Transverse colon (tissue), 4 donors: Measurements from ENCODE around the gene ESPL1. TPM values are rescaled to one million over a fixed set of nuclear protein-coding genes. Genes with fewer than 3 reads are reported as not detected.
"Not testable (repeated sequence)": the region's sequence is repeated elsewhere in the genome, so short reads cannot be mapped to it uniquely, and the experiment has no call there.

ENCODE experiments used
- DNase-seq: peaks from one replicate; pipeline ENCODE4 v3.0.0-alpha.2; 2019
- H3K27ac ChIP-seq, 4 donors: fragments of 200-600 bp; sonication (generic); 2 replicates each; pipeline ENCODE4 v1.5.1; 2016 to 2018; ENCODE audit warnings: inconsistent platforms in 4 of 4
- H3K27me3 ChIP-seq: fragments of 200-600 bp; sonication (generic); 2 replicates; pipeline ENCODE4 v1.5.1; 2017; ENCODE audit warnings: inconsistent platforms
- H3K36me3 ChIP-seq, 4 donors: fragments of 200-600 bp; sonication (generic); 2 replicates each; pipeline ENCODE4 v1.5.1; 2017 to 2019; ENCODE audit warnings: inconsistent platforms in 4 of 4
- H3K4me1 ChIP-seq, 4 donors: fragments of 200-600 bp; sonication (generic); 2 replicates each; pipeline ENCODE4 v1.5.1; 2017 to 2020; ENCODE audit warnings: inconsistent platforms in 4 of 4
- H3K4me3 ChIP-seq, 4 donors: fragments of 200-600 bp; sonication (generic); 1 replicate in 1 of 4; 2 replicates in 3 of 4; pipeline versions ENCODE4 v1.5.1 to v1.6.1; 2017 to 2019; ENCODE audit warnings: inconsistent platforms in 4 of 4
- H3K9me3 ChIP-seq, 2 donors: fragments of 200-600 bp; sonication (generic); 2 replicates each; pipeline ENCODE4 v1.5.1; 2017 to 2019; ENCODE audit warnings: inconsistent platforms in 2 of 2
- EP300 ChIP-seq: sonication (generic); formaldehyde crosslinking; IDR thresholded peaks from one replicate; pipeline ENCODE4 v1.6.1; 2017; ENCODE audit warnings: antibody characterized with exemption, low read depth
- POLR2A ChIP-seq: fragments of 450-650 bp; IDR thresholded peaks from one replicate; pipeline ENCODE4 v1.6.1; 2016; ENCODE audit warnings: antibody characterized with exemption, mild to moderate bottlenecking, moderate library complexity
- POLR2AphosphoS5 ChIP-seq, 3 donors: sonication (generic); formaldehyde crosslinking; IDR thresholded peaks; one replicate each; pipeline ENCODE4 v1.6.1; 2016; ENCODE audit warnings: antibody characterized with exemption in 3 of 3
- WGBS, 2 donors: methylation state at CpG; one replicate each; pipeline ENCODE4 v1.1.5; 2018; ENCODE audit warnings: low coverage in 1 of 2; 5-methylcytosine and 5-hydroxymethylcytosine counted together
- in situ Hi-C, 4 donors: fragments of 200-750 bp; cut with MboI; loops; one replicate each; pipeline versions ENCODE4 v1.15.0 to v1.15.1; 2017; ENCODE audit warnings: low sequenced_read_pairs in 3 of 4, low pct_ligation_motif_present in 1 of 4, low pct_unique_long_range_greater_than_20kb in 1 of 4
- intact Hi-C: fragments of 100-400 bp; cut with DNase I; formaldehyde crosslinking; loops from one replicate; pipeline ENCODE4 v1.15.1; 2023; ENCODE audit warnings: low total_unique reads
- total RNA-seq, 4 donors: library from RNA; depleted of rRNA; stranded (reverse); fragments of >200 nt; gene quantifications; one replicate each; pipeline ENCODE4 v1.1.0, GENCODE V29; 2016
- TF ChIP-seq, protein P1 (sequence below), 5 experiments: fragments of 200-600 bp in 3 of 5; fragments of 450-650 bp in 2 of 5; sonication (generic) in 3 of 5; IDR thresholded peaks; 1 replicate in 2 of 5; 2 replicates in 3 of 5; pipeline ENCODE4 v1.5.1; 2016 to 2017; ENCODE audit warnings: antibody characterized with exemption in 5 of 5, inconsistent platforms in 3 of 5, mild to moderate bottlenecking in 2 of 5, moderate library complexity in 1 of 5

ESPL1 gene
- total RNA-seq, 4 donors from 2014 or later, result 6.5 to 31.8 (median 18.8) TPM

DNA sequence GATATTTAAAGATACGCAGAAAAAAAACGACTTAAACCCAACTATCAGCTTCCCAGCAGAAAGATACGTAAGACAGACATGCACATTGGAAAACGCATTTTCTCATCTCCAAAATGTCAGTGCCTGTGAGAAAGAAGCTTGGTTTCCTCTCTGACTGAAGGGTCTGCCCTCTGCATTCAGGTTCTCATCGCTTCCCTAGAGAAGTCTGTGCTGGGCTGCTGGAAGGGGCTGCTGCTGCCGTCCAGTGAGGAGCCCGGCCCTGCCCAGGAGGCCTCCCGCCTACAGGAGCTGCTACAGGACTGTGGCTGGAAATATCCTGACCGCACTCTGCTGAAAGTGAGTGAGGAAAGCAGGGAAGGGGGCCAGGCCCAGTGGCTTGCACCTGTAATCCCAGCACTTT, 22.6 kb downstream of the ESPL1 start:
- H3K27me3 ChIP-seq, result no peaks in the 10 kb centered on the region
- DNase-seq, result no peak
- in situ Hi-C loops (loop anchor here in 1 of 4 donors (25.0 kb wide), 1 partner anchor 228 kb away; the partner anchor contains the start of gene TNS2), intact Hi-C loops (no loop called here)
- H3K36me3 ChIP-seq, result no peaks in the 10 kb centered on the region
- no peak overlapping the region for H3K27ac ChIP-seq
- H3K9me3 ChIP-seq, result no peaks in the 10 kb centered on the region
- TF ChIP-seq POLR2A (no peak), POLR2AphosphoS5 (IDR thresholded peaks at IDR 0.05) (no peak), EP300 (no peak)
- TF ChIP-seq, protein P1, sequence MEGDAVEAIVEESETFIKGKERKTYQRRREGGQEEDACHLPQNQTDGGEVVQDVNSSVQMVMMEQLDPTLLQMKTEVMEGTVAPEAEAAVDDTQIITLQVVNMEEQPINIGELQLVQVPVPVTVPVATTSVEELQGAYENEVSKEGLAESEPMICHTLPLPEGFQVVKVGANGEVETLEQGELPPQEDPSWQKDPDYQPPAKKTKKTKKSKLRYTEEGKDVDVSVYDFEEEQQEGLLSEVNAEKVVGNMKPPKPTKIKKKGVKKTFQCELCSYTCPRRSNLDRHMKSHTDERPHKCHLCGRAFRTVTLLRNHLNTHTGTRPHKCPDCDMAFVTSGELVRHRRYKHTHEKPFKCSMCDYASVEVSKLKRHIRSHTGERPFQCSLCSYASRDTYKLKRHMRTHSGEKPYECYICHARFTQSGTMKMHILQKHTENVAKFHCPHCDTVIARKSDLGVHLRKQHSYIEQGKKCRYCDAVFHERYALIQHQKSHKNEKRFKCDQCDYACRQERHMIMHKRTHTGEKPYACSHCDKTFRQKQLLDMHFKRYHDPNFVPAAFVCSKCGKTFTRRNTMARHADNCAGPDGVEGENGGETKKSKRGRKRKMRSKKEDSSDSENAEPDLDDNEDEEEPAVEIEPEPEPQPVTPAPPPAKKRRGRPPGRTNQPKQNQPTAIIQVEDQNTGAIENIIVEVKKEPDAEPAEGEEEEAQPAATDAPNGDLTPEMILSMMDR (IDR thresholded peaks at IDR 0.05), result no peak
- no peak overlapping the region for H3K4me3 ChIP-seq
- peaks cover 0 to 6% (median 3%) of the 10 kb centered on the region in 4 donors for H3K4me1 ChIP-seq
- 78 to 100% methylated on average over 2 to 9 of the region's 9 CpGs for WGBS, 2 donors

DNA sequence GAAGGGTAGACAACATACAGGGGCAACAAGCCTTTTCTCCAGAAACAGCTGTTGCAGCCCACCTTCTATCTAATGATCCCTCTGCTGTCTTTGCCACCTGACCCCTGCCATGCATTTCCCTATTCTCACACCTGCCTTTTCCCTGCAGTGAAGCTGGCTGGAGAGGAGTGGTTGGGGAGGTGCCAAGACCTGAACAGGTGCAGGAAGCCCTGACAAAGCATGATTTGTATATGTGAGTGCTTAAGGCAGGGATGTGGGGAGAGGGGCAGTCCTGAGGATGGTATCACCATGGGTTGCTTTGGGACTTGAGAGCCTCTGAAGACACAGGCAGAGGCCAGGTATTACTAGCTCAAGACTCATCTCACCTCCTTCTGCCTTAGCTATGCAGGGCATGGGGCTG, 24.3 kb downstream of the ESPL1 start:
- no peaks in the 10 kb centered on the region for H3K36me3 ChIP-seq

DNA sequence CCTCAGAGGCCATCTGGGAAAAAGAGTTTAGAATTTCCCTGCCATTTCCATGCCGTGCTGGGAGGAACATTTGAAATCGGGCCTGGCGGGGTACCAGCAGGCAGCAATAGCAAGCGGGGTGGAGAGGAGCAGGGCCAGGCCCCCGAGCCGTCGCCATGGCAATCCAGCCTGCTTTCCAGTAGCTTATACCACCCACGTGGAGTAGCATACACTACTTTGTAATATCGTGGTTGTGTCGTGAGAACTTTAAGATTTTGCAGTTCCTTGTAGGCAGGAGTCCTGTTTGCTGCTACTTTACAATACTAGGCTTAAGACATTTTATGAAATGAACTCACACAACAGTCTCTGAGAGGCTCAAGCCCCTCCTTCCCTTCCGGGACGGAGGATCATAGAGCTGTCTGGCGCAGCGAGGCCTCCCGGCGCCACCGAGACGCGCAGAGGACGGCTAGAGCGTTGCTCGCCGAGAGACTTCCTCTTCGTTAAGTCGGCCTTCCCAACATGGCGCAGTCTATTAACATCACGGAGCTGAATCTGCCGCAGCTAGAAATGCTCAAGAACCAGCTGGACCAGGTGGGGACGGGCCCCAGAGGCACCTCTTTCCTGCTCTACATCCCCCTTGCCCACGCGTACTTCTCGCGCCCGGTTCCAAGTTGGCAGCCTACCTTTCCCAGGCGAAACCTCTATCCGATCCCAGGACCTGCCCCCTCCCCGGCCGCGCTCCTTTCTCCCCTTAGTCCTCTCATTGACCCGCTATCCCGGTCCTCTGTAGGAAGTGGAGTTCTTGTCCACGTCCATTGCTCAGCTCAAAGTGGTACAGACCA, 27.2 kb downstream of the ESPL1 start, which contains the start of gene PFDN5:
Gene PFDN5 (plus strand): TSS at position 473 of the 821 bp plus-strand sequence. CDS start 26 bp downstream, at position 499.
- in situ Hi-C loops (loop anchor here in 1 of 4 donors (25.0 kb wide), 1 partner anchor 233 kb away; the partner anchor contains the start of gene TNS2), intact Hi-C loops (no loop called here)
- peak; percentile 92 for DNase-seq

More for the DNA sequence above, 24.3 kb downstream of the ESPL1 start:
- TF ChIP-seq, protein P1 (IDR thresholded peaks at IDR 0.05), result no peak
- TF ChIP-seq POLR2AphosphoS5 (IDR thresholded peaks at IDR 0.05), result no peak
- no peak for TF ChIP-seq POLR2A
- no peak for TF ChIP-seq EP300
- Histone ChIP-seq H3K27me3 (no peaks in the 10 kb centered on the region), H3K4me3 (no peak overlapping the region), H3K4me1 (peaks cover 7 to 22% (median 14%) of the 10 kb centered on the region in 4 donors), H3K9me3 (no peaks in the 10 kb centered on the region), H3K27ac (no peak overlapping the region)
- intact Hi-C loops, result no loop called here
- in situ Hi-C loops, result loop anchor here in 1 of 4 donors (25.0 kb wide), 1 partner anchor 230 kb away; the partner anchor contains the start of gene TNS2
- no peak for DNase-seq

DNA sequence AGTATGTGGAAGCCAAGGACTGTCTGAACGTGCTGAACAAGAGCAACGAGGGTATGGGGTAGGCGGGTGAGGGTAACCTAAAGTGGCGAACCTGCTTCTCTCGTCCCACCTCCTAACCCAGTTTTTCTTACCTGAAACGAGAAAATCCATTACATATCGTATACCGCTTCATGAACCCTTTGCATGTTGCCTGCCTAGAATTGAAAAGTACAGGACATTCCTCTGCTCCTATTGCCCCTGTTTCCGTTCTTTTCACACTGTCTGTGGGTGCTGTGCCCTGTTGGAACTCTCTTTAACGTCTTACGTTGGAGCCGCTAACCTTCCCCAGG, 27.8 kb downstream of the ESPL1 start:
- no peaks in the 10 kb centered on the region for H3K36me3 ChIP-seq
- H3K9me3 ChIP-seq, result no peaks in the 10 kb centered on the region
- DNase-seq, result no peak
- peak overlapping the region; percentile 38 to 84 (median 68) for H3K4me3 ChIP-seq
- no peak for TF ChIP-seq POLR2A
- peaks cover 14 to 47% (median 29%) of the 10 kb centered on the region in 4 donors for H3K4me1 ChIP-seq
- H3K27me3 ChIP-seq, result no peaks in the 10 kb centered on the region
- intact Hi-C loops (no loop called here), in situ Hi-C loops (loop anchor here in 1 of 4 donors (25.0 kb wide), 1 partner anchor 234 kb away; the partner anchor contains the start of gene TNS2)
- 0 to 3% methylated on average over 10 to 12 of the region's 12 CpGs for WGBS, 2 donors
- H3K27ac ChIP-seq, result peak overlapping the region; percentile 85 to 93 (median 87)

More for the DNA sequence above, 27.2 kb downstream of the ESPL1 start, which contains the start of gene PFDN5:
- Histone ChIP-seq H3K4me3 (peak within 1 kb of the TSS; percentile 38 to 84 (median 68)), H3K27ac (peak within 1 kb of the TSS; percentile 85 to 93 (median 87)), H3K27me3 (no peaks in the 10 kb centered on the region), H3K9me3 (no peaks in the 10 kb centered on the region), H3K4me1 (peaks cover 9 to 41% (median 24%) of the 10 kb centered on the region in 4 donors), H3K36me3 (no peaks in the 10 kb centered on the region)
- TF ChIP-seq, protein P1 (IDR thresholded peaks at IDR 0.05), result peak in 2 of 5 experiments; percentile 40 to 51
- TF ChIP-seq POLR2AphosphoS5 (IDR thresholded peaks at IDR 0.05), result peak; percentile 67 to 84 (median 82)
- TF ChIP-seq EP300, result no peak
- TF ChIP-seq POLR2A, result peak; percentile 81
- 2% methylated on average over 13 to 42 of the region's 42 CpGs for WGBS, 2 donors

DNA sequence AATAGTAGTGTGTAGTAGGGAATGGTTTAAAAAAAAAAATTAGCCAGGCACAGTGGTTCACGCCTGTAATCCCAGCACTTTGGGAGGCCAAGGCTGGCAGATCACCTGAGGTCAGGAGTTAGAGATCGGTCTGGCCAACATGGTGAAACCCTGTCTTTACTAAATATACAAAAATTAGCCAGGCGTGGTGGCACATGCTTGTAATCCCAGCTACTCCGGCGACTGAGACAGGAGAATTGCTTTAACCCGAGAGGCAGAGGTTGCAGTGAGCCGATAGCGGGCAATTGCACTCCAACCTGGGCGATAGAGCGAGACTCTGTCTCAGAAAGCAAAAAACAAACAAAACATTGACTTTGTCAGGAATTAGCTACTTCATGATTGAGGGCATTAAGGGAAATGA, 29.0 kb downstream of the ESPL1 start:
- intact Hi-C loops, H3K9me3 ChIP-seq, H3K4me3 ChIP-seq, H3K27me3 ChIP-seq, DNase-seq, H3K36me3 ChIP-seq: not testable (repeated sequence)
- Histone ChIP-seq H3K4me1 (peaks cover 14 to 59% (median 30%) of the 10 kb centered on the region in 4 donors), H3K27ac (peak overlapping the region in 1 of 4 donors; percentile 72)
- 96% methylated on average over 10 of the region's 10 CpGs; no CpG with 5 or more reads in 1 of the 2 donors for WGBS, 2 donors
- in situ Hi-C loops, result loop anchor here in 1 of 4 donors (25.0 kb wide), 1 partner anchor 235 kb away; the partner anchor contains the start of gene TNS2
